ENCODE results near the gene TNFAIP8L2. TPM values are rescaled to one million over a fixed set of nuclear protein-coding genes. Genes with fewer than 3 reads are reported as not detected.

TNFAIP8L2 gene
- total and polyA plus RNA-seq, 3 experiments from 2014 or later = 22.6 to 25.5 (median 24.6) TPM

- Histone ChIP-seq H3K4me1 (ENCODE audit: insufficient read depth, low read length) (peaks cover 18% of the 10 kb centered on the region), H3K27me3 (ENCODE audit: insufficient read depth, low read length, poor library complexity, severe bottlenecking) (no peaks in the 10 kb centered on the region), H3K27ac (ENCODE audit: low read depth, low read length) (no peak overlapping the region), H3K9me3 (ENCODE audit: low read length) (no peaks in the 10 kb centered on the region), H3K4me3 (ENCODE audit: low read length) (no peak overlapping the region), H3K36me3 (ENCODE audit: insufficient read depth, low read length) (no peaks in the 10 kb centered on the region)
- Mint-ChIP-seq H3K9me3 (no peaks in the 10 kb centered on the region), H3K27ac (no peak overlapping the region), H3K4me3 (no peak overlapping the region), H3K4me1 (peaks cover 10 to 23% (median 16%) of the 10 kb centered on the region in 3 donors), H3K36me3 (peaks cover 0 to 3% (median 0%) of the 10 kb centered on the region in 3 donors), H3K27me3 (no peaks in the 10 kb centered on the region)
- CTCF ChIA-PET = interaction anchor here (2.0 to 2.4 kb wide), 2 partner anchors 13 to 42 kb away, joined by 5 to 9 read pairs; no protein-coding TSS in a partner anchor
- no peak for DNase-seq
- POLR2A ChIA-PET = interaction anchor here (0.6 kb wide), 1 partner anchor 14 kb away, joined by 3 read pairs; no protein-coding TSS in a partner anchor
Observed at GRCh38 chr1:151142411-151143056, 13.9 kb upstream of the TNFAIP8L2 start.

DNA sequence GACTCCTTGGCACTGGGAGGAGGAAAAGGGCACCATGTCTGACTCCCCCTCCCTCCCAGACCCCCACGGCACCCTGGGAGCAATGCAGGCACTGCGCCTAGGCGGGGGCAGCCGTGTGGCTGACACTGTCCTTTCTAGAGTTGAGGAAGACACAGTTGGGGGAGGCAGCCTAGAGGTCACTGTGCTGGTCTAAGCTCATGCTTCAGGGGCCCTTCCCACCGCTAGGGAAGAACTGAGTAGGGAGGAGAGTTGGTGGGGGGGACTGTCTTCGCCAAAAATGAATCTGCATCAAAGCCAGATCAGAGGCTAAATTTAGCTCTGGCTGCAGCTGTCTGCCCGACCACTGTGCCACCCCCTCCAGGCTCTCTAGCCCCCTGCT lies 13.4 kb upstream of the TNFAIP8L2 start:
- H3K4me3 ChIP-seq (ENCODE audit: low read length) = no peak overlapping the region
- no peak overlapping the region for H3K27ac Mint-ChIP-seq
- peak overlapping the region in 1 of 7 donors; percentile 44 for H3K4me3 Mint-ChIP-seq
- peaks cover 18% of the 10 kb centered on the region for H3K4me1 ChIP-seq (ENCODE audit: insufficient read depth, low read length)
- no peaks in the 10 kb centered on the region for H3K27me3 Mint-ChIP-seq
- H3K27me3 ChIP-seq (ENCODE audit: insufficient read depth, low read length, poor library complexity, severe bottlenecking) = no peaks in the 10 kb centered on the region
- CTCF ChIA-PET = interaction anchor here (1.2 to 2.4 kb wide), 3 partner anchors 12 to 43 kb away, joined by 3 to 9 read pairs (median 8); no protein-coding TSS in a partner anchor
- POLR2A ChIA-PET = no interaction called here
- no peaks in the 10 kb centered on the region for H3K36me3 ChIP-seq (ENCODE audit: insufficient read depth, low read length)
- H3K4me1 Mint-ChIP-seq = peaks cover 10 to 24% (median 18%) of the 10 kb centered on the region in 3 donors
- H3K9me3 Mint-ChIP-seq = no peaks in the 10 kb centered on the region
- no peak overlapping the region for H3K27ac ChIP-seq (ENCODE audit: low read depth, low read length)
- H3K36me3 Mint-ChIP-seq = peaks cover 0 to 3% (median 0%) of the 10 kb centered on the region in 3 donors
- H3K9me3 ChIP-seq (ENCODE audit: low read length) = no peaks in the 10 kb centered on the region
- DNase-seq = no peak

- ChIA-PET CTCF (interaction anchor here (1.2 to 2.1 kb wide), 3 partner anchors 11 to 73 kb away, joined by 3 to 8 read pairs (median 4); partner anchors contain the start of gene GABPB2), POLR2A (no interaction called here)
- Histone ChIP-seq H3K4me3 (ENCODE audit: low read length) (no peak overlapping the region), H3K4me1 (ENCODE audit: insufficient read depth, low read length) (peaks cover 18% of the 10 kb centered on the region), H3K36me3 (ENCODE audit: insufficient read depth, low read length) (no peaks in the 10 kb centered on the region), H3K27me3 (ENCODE audit: insufficient read depth, low read length, poor library complexity, severe bottlenecking) (no peaks in the 10 kb centered on the region), H3K9me3 (ENCODE audit: low read length) (no peaks in the 10 kb centered on the region), H3K27ac (ENCODE audit: low read depth, low read length) (no peak overlapping the region)
- peaks cover 10 to 24% (median 18%) of the 10 kb centered on the region in 3 donors for H3K4me1 Mint-ChIP-seq
- H3K27me3 Mint-ChIP-seq = no peaks in the 10 kb centered on the region
- peaks cover 0 to 3% (median 0%) of the 10 kb centered on the region in 3 donors for H3K36me3 Mint-ChIP-seq
- DNase-seq = no peak
- peak overlapping the region in 3 of 7 donors; percentile 15 to 79 (median 78) for H3K4me3 Mint-ChIP-seq
- no peaks in the 10 kb centered on the region for H3K9me3 Mint-ChIP-seq
- peak overlapping the region in 1 of 8 donors; percentile 89 for H3K27ac Mint-ChIP-seq
Observed at GRCh38 chr1:151143986-151144385, 12.5 kb upstream of the TNFAIP8L2 start.

DNA sequence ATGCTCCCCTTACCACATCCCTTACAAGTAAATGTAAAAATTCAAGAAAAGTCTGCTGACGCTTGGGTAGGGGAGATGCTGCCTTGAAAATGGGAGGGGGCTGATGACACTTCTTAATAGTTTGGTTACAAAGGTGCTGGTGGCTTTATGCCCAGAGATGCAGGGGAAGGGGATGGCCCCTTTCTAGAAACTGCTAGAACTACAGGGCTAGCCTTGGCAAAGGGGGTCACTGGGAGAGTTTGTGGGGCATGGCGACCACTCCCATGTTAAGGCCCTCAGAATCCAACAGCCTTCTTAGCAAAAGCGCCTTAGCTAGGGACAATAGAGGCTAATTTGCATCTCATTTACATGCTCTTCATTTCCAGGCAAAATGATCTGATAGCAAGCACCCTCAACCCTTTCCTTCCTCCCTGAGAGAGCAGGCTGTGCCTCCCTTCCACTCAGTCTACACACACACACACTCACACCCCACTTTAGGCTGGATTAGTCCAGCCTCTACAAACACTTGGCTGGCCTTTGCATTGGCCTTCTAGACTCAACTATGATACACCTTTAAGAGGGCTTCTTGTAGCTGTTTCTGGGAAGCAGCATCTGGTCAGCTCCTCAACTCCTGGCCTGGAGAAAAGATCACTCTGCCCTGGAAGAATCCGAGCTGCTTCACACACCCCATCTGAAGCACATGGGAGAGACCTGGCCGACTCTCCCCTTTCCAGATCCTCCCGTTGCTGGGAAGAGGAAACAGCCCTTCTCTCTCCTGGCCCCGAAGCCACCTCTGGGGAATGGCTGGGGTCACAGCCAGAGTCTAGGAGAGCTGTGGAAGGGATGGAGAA lies 11.8 kb upstream of the TNFAIP8L2 start:
- Histone ChIP-seq H3K9me3 (ENCODE audit: low read length) (no peaks in the 10 kb centered on the region), H3K27me3 (ENCODE audit: insufficient read depth, low read length, poor library complexity, severe bottlenecking) (no peaks in the 10 kb centered on the region), H3K36me3 (ENCODE audit: insufficient read depth, low read length) (no peaks in the 10 kb centered on the region), H3K4me3 (ENCODE audit: low read length) (no peak overlapping the region), H3K27ac (ENCODE audit: low read depth, low read length) (no peak overlapping the region), H3K4me1 (ENCODE audit: insufficient read depth, low read length) (peaks cover 18% of the 10 kb centered on the region)
- ChIA-PET POLR2A (no interaction called here), CTCF (interaction anchor here (1.0 to 2.1 kb wide), 3 partner anchors 11 to 73 kb away, joined by 3 to 8 read pairs (median 4); partner anchors contain the start of gene GABPB2)
- peaks cover 10 to 24% (median 18%) of the 10 kb centered on the region in 3 donors for H3K4me1 Mint-ChIP-seq
- peak overlapping the region in 2 of 8 donors; percentile 24 to 43 for H3K27ac Mint-ChIP-seq
- peak overlapping the region; percentile 7 to 79 (median 41) for H3K4me3 Mint-ChIP-seq
- H3K27me3 Mint-ChIP-seq = no peaks in the 10 kb centered on the region
- no peak for DNase-seq
- no peaks in the 10 kb centered on the region for H3K9me3 Mint-ChIP-seq
- peaks cover 0 to 3% (median 0%) of the 10 kb centered on the region in 3 donors for H3K36me3 Mint-ChIP-seq

DNA sequence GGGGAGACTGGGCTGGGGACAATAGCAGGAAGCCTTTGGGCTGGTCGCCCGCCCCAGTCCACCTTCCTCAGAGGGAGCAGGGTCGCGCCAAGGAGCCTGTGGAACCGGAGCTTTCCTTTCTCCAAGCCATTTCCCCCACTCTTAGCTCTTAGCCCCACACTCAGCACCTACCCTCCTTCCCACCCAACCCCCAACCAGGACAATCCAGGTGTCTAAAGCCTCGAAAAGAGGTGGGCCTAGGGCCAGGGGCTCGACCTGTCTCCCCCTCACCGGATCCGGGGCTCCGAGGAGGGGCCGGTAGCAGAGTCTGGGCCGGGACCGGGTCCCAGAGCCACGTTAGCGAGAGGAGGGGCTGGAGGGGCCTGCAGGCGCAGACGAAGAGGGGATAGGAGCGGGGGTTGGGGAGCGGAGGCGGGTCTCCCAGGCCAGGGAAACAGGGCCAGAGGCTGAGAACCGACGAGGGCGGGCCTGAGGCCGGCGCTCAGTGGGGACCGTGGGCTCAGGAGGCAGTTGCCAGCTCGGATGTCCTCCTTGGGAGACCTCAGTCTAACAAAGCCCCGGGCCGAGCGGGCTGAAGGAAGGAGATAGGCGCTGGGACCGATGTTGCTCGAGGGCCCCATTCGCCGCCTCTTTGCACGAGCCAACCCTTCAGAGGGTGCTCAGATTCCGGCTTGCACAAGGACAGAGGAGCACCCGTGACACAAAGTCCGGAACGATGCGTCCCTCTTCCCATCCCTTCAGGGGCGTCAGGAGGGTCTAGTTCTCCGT lies 11.0 kb upstream of the TNFAIP8L2 start:
- H3K27ac ChIP-seq (ENCODE audit: low read depth, low read length) = no peak overlapping the region
- Mint-ChIP-seq H3K4me1 (peaks cover 10 to 24% (median 18%) of the 10 kb centered on the region in 3 donors), H3K27ac (peak overlapping the region in 3 of 8 donors; percentile 37 to 81 (median 60)), H3K4me3 (peak overlapping the region; percentile 85 to 97 (median 96)), H3K36me3 (peaks cover 0 to 3% (median 0%) of the 10 kb centered on the region in 3 donors), H3K9me3 (no peaks in the 10 kb centered on the region), H3K27me3 (no peaks in the 10 kb centered on the region)
- peak overlapping the region; percentile 92 for H3K4me3 ChIP-seq (ENCODE audit: low read length)
- ChIA-PET POLR2A (no interaction called here), CTCF (interaction anchor here (1.0 to 1.8 kb wide), 2 partner anchors 46 to 74 kb away, joined by 3 to 4 read pairs; partner anchors contain the start of gene GABPB2)
- peak in 1 of 5 donors; percentile 17 for DNase-seq
- H3K9me3 ChIP-seq (ENCODE audit: low read length) = no peaks in the 10 kb centered on the region
- no peaks in the 10 kb centered on the region for H3K27me3 ChIP-seq (ENCODE audit: insufficient read depth, low read length, poor library complexity, severe bottlenecking)
- no peaks in the 10 kb centered on the region for H3K36me3 ChIP-seq (ENCODE audit: insufficient read depth, low read length)
- peaks cover 18% of the 10 kb centered on the region for H3K4me1 ChIP-seq (ENCODE audit: insufficient read depth, low read length)

DNA sequence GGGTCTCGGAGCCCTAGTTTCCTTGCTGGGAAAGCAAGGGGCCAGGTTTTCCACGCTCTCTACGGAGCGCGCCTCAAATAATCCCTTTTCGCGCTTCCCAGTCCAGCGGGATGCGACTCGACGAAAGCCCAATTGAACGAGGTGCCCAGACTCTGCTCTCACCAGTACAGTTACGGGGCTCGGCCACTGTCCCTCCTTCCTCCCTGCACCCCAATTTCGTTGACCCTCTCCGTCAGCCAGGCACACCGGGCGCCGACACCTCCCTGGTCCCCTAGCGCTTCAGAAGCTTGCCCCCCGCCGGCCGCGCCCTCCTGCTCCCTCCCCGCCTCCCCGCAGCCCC lies 10.4 kb upstream of the TNFAIP8L2 start:
- ChIA-PET POLR2A (no interaction called here), CTCF (no interaction called here)
- no peaks in the 10 kb centered on the region for H3K27me3 Mint-ChIP-seq
- no peaks in the 10 kb centered on the region for H3K36me3 ChIP-seq (ENCODE audit: insufficient read depth, low read length)
- DNase-seq = no peak
- H3K27me3 ChIP-seq (ENCODE audit: insufficient read depth, low read length, poor library complexity, severe bottlenecking) = no peaks in the 10 kb centered on the region
- H3K4me1 Mint-ChIP-seq = peaks cover 10 to 24% (median 18%) of the 10 kb centered on the region in 3 donors
- H3K9me3 ChIP-seq (ENCODE audit: low read length) = no peaks in the 10 kb centered on the region
- H3K4me3 ChIP-seq (ENCODE audit: low read length) = peak overlapping the region; percentile 92
- H3K27ac Mint-ChIP-seq = peak overlapping the region in 3 of 8 donors; percentile 37 to 86 (median 81)
- no peaks in the 10 kb centered on the region for H3K9me3 Mint-ChIP-seq
- H3K36me3 Mint-ChIP-seq = peaks cover 0 to 3% (median 0%) of the 10 kb centered on the region in 3 donors
- H3K4me1 ChIP-seq (ENCODE audit: insufficient read depth, low read length) = peaks cover 18% of the 10 kb centered on the region
- H3K4me3 Mint-ChIP-seq = peak overlapping the region; percentile 85 to 97 (median 96)
- H3K27ac ChIP-seq (ENCODE audit: low read depth, low read length) = peak overlapping the region; percentile 61

- Mint-ChIP-seq H3K36me3 (peaks cover 0 to 3% (median 0%) of the 10 kb centered on the region in 3 donors), H3K27ac (peak within 1 kb of the TSS in 7 of 8 donors; percentile 55 to 97 (median 89)), H3K4me1 (peaks cover 10 to 24% (median 18%) of the 10 kb centered on the region in 3 donors), H3K4me3 (peak within 1 kb of the TSS; percentile 85 to 97 (median 96)), H3K9me3 (no peaks in the 10 kb centered on the region), H3K27me3 (no peaks in the 10 kb centered on the region)
- Histone ChIP-seq H3K36me3 (ENCODE audit: insufficient read depth, low read length) (no peaks in the 10 kb centered on the region), H3K4me3 (ENCODE audit: low read length) (peak within 1 kb of the TSS; percentile 92), H3K27ac (ENCODE audit: low read depth, low read length) (peak within 1 kb of the TSS; percentile 61), H3K4me1 (ENCODE audit: insufficient read depth, low read length) (peaks cover 18% of the 10 kb centered on the region), H3K27me3 (ENCODE audit: insufficient read depth, low read length, poor library complexity, severe bottlenecking) (no peaks in the 10 kb centered on the region), H3K9me3 (ENCODE audit: low read length) (no peaks in the 10 kb centered on the region)
- CTCF ChIA-PET = interaction anchor here (0.9 to 2.2 kb wide), 2 partner anchors 47 to 122 kb away, joined by 3 to 6 read pairs; no protein-coding TSS in a partner anchor
- peak; percentile 79 to 90 (median 86) for DNase-seq
- POLR2A ChIA-PET = interaction anchor here (0.7 kb wide), 1 partner anchor 10 kb away, joined by 4 read pairs; no protein-coding TSS in a partner anchor
Observed at GRCh38 chr1:151146412-151147131, 9.9 kb upstream of the TNFAIP8L2 start, which contains the start of gene SEMA6C. TSS of gene SEMA6C (minus strand) at chr1:151146631. CDS start at chr1:151142621, 4,010 bp downstream.
